Osteoblast (primary cell): ENCODE results near the gene NPAS1. TPM values are rescaled to one million over a fixed set of nuclear protein-coding genes. Genes with fewer than 3 reads are reported as not detected.
A peak's percentile ranks its signal among the peaks of the same experiment; 100 is the strongest.

ENCODE experiments used
- DNase-seq: peaks from one replicate; pipeline ENCODE4 v3.0.0; 2011; ENCODE audit warnings: low spot score, mixed read lengths; ENCODE audit not compliant: insufficient read length; ENCODE audit errors: missing footprints
- H2AFZ ChIP-seq: 2 replicates; pipeline ENCODE4 v1.6.0; 2011; ENCODE audit warnings: mild to moderate bottlenecking, low read length
- H3K27ac ChIP-seq: 2 replicates; pipeline ENCODE4 v1.5.1; 2011; ENCODE audit warnings: mild to moderate bottlenecking, low read depth, low read length, moderate library complexity
- H3K27me3 ChIP-seq: 2 replicates; pipeline ENCODE4 v1.6.0; 2012; ENCODE audit warnings: mild to moderate bottlenecking, control low read depth, inconsistent platforms, low read length, moderate library complexity; ENCODE audit not compliant: insufficient read depth
- H3K36me3 ChIP-seq: 2 replicates; pipeline ENCODE4 v1.5.1; 2011; ENCODE audit warnings: mild to moderate bottlenecking, low read length, control low read depth, moderate library complexity; ENCODE audit not compliant: insufficient read depth
- H3K4me1 ChIP-seq: 2 replicates; pipeline ENCODE4 v1.5.1; 2011; ENCODE audit warnings: mild to moderate bottlenecking, low read length, control low read depth, moderate library complexity; ENCODE audit not compliant: insufficient read depth
- H3K4me2 ChIP-seq: 2 replicates; pipeline ENCODE4 v1.6.0; 2011; ENCODE audit warnings: mild to moderate bottlenecking, low read length; ENCODE audit not compliant: insufficient read depth
- H3K4me3 ChIP-seq: fragments of 200-600 bp; sonication (generic); 3 replicates; pipeline ENCODE4 v1.5.1; 2012; ENCODE audit warnings: mild to moderate bottlenecking, low read length, inconsistent platforms; ENCODE audit not compliant: insufficient read depth
- H3K79me2 ChIP-seq: 2 replicates; pipeline ENCODE4 v1.6.0; 2012; ENCODE audit warnings: mild to moderate bottlenecking, low read length, control low read depth, inconsistent platforms; ENCODE audit not compliant: insufficient read depth
- H3K9me3 ChIP-seq: 2 replicates; pipeline ENCODE4 v1.5.1; 2011; ENCODE audit warnings: low read depth, low read length, control low read depth
- H4K20me1 ChIP-seq: 2 replicates; pipeline ENCODE4 v1.6.0; 2012; ENCODE audit warnings: mild to moderate bottlenecking, low read length, control low read depth; ENCODE audit not compliant: insufficient read depth
- total RNA-seq: library from RNA; depleted of rRNA; stranded (reverse); fragments of >200 nt; gene quantifications from 2 replicates; pipeline ENCODE4 v1.2.3, GENCODE V29; 2012
- TF ChIP-seq, protein P1 (sequence below): IDR thresholded peaks from 2 replicates; pipeline ENCODE4 v1.5.1; 2011; ENCODE audit warnings: mild to moderate bottlenecking, low read depth, low read length, moderate library complexity; ENCODE audit errors: extremely low read depth

NPAS1 gene
- total RNA-seq, 1 donor, result 0.72 TPM

DNA sequence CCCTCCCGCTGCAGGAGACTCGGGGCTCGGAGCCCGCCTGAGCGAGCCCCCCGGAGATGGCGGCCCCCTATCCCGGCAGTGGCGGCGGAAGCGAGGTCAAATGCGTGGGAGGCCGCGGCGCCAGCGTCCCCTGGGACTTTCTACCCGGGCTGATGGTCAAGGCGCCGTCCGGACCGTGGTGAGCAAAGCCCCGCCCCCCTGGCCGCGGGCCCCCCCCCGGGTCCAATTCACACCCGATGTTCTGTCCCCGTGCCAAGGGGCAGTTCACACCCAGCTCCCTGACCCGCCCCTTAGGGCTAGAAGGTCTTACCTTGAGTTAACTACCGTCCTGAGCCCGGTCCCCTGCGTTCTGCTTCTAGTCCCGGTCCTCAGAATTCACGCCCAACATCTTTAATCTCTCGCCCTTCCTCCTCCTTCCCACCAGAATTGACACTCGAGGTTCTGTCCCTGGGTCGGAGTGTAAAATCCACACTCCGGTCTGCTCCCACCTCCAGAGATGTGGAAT lies 1.4 kb downstream of the NPAS1 start:
- peak; percentile 93 for DNase-seq

DNA sequence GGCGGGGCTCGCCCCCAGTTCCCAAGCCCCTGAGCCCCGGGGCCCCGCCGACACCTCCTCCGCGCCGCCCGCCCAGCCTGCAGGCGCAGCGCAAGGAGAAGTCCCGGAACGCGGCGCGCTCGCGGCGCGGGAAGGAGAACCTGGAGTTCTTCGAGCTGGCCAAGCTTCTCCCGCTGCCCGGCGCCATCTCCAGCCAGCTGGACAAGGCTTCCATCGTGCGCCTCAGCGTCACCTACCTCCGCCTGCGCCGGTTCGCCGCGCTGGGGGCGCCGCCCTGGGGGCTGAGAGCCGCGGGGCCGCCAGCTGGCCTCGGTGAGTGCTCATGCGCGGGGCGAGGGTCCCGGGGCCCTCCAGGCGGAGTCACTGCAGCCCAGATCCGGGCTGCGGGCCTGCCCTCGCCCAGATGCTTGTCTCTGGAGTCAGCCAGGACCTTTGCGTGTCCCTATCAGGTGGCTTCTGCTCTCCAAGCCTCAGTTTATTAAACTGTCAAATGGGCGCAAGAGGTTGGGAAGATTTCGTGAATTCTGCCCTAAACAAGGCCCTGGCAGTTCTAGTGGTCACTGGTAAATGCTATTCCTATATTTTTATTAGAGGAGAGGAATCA lies 2.0 kb downstream of the NPAS1 start:
- Histone ChIP-seq H4K20me1 (no peaks in the 10 kb centered on the region), H2AFZ (no peak overlapping the region)

More for the DNA sequence above, 1.4 kb downstream of the NPAS1 start:
- peaks cover 3% of the 10 kb centered on the region for H3K4me1 ChIP-seq
- TF ChIP-seq, protein P1, sequence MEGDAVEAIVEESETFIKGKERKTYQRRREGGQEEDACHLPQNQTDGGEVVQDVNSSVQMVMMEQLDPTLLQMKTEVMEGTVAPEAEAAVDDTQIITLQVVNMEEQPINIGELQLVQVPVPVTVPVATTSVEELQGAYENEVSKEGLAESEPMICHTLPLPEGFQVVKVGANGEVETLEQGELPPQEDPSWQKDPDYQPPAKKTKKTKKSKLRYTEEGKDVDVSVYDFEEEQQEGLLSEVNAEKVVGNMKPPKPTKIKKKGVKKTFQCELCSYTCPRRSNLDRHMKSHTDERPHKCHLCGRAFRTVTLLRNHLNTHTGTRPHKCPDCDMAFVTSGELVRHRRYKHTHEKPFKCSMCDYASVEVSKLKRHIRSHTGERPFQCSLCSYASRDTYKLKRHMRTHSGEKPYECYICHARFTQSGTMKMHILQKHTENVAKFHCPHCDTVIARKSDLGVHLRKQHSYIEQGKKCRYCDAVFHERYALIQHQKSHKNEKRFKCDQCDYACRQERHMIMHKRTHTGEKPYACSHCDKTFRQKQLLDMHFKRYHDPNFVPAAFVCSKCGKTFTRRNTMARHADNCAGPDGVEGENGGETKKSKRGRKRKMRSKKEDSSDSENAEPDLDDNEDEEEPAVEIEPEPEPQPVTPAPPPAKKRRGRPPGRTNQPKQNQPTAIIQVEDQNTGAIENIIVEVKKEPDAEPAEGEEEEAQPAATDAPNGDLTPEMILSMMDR, result no peak
- H3K4me3 ChIP-seq, result peak overlapping the region; percentile 69
- H3K79me2 ChIP-seq, result no peaks in the 10 kb centered on the region
- H3K27me3 ChIP-seq, result peaks cover 4% of the 10 kb centered on the region
- H2AFZ ChIP-seq, result peak overlapping the region; percentile 15
- H3K4me2 ChIP-seq, result peak overlapping the region; percentile 84
- no peak overlapping the region for H3K27ac ChIP-seq
- H3K36me3 ChIP-seq, result no peaks in the 10 kb centered on the region
- no peaks in the 10 kb centered on the region for H4K20me1 ChIP-seq
- no peaks in the 10 kb centered on the region for H3K9me3 ChIP-seq

DNA sequence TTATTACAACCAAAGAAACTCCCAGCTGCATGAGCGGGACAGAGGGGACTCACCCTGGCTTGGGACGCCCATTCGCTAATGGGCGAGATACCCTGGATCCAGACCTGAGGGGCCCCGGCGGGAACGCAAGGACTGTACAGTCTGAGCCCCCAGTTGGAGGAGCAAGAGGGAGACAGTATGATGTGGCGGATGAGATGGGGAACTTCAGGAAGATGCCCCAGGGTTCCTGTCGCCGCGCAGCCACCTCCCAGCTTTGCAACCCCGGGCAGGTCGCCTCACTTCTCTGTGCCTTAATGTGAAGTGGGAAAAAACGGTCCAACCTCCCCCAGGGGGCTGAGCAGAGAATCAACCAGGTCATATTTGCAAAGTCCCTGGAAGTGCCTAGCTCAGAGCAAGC lies 2.5 kb downstream of the NPAS1 start:
- no peak overlapping the region for H2AFZ ChIP-seq
- H3K27me3 ChIP-seq, result peaks cover 4% of the 10 kb centered on the region
- TF ChIP-seq, protein P1, result no peak
- H3K36me3 ChIP-seq, result no peaks in the 10 kb centered on the region
- no peak overlapping the region for H3K4me3 ChIP-seq
- no peaks in the 10 kb centered on the region for H4K20me1 ChIP-seq
- H3K27ac ChIP-seq, result no peak overlapping the region
- no peaks in the 10 kb centered on the region for H3K9me3 ChIP-seq
- no peak overlapping the region for H3K4me2 ChIP-seq
- H3K79me2 ChIP-seq, result no peaks in the 10 kb centered on the region
- peaks cover 3% of the 10 kb centered on the region for H3K4me1 ChIP-seq
- DNase-seq, result peak; percentile 76

More for the DNA sequence above, 2.0 kb downstream of the NPAS1 start:
- TF ChIP-seq, protein P1, result no peak
- H3K4me1 ChIP-seq, result peaks cover 3% of the 10 kb centered on the region
- no peak overlapping the region for H3K27ac ChIP-seq
- peak overlapping the region; percentile 69 for H3K4me3 ChIP-seq
- peaks cover 4% of the 10 kb centered on the region for H3K27me3 ChIP-seq
- no peaks in the 10 kb centered on the region for H3K36me3 ChIP-seq
- H3K79me2 ChIP-seq, result no peaks in the 10 kb centered on the region
- no peaks in the 10 kb centered on the region for H3K9me3 ChIP-seq
- peak; percentile 81 for DNase-seq
- H3K4me2 ChIP-seq, result peak overlapping the region; percentile 84

DNA sequence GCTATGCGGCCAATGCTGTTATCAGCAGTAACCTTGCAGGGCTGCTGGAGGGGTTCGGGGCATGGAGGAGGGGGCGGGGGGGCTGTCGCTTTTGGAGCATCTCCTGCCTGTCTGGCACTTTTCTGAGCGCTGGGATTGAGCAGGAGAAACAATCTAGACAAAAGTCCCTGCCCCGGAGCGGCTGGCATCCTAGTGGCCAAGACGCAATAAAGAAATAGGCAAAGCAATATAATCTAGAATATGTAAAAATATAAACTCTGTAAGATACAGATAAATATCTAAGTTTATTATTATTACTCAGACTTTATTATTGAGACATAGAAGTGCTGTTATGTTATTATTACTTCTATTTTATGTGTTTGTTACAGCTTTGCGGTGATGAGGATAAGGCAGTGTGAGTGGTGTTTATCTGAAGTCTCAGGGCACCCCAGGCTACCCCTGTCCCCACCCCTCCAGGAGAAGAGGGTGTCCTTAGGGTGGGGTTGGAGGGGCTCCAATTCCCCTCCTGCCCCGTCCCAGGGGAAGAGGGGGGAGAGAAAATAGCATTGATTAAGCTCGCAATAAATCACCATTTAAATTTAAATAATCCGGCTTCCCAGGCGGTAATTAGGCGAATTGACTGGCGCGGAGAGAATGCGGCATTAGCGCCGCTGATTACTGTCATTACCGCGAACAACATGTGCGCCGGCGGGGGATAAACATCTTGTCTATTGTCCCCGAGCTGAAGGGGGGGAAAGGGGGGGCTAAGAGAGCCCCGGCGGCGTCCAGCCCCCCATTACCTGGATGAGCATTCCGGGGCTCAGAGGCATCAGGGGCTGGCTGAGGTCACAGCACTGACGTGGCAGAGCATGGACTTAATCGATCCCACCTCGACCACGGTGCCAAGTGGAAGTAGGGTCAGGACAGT lies 3.2 kb downstream of the NPAS1 start:
- H3K36me3 ChIP-seq, result no peaks in the 10 kb centered on the region
- peaks cover 4% of the 10 kb centered on the region for H3K27me3 ChIP-seq

More for the DNA sequence above, 3.2 kb downstream of the NPAS1 start:
- no peaks in the 10 kb centered on the region for H4K20me1 ChIP-seq
- no peak overlapping the region for H3K4me3 ChIP-seq
- TF ChIP-seq, protein P1, result no peak
- H3K9me3 ChIP-seq, result no peaks in the 10 kb centered on the region
- peak; percentile 77 for DNase-seq
- no peak overlapping the region for H3K4me2 ChIP-seq
- peaks cover 3% of the 10 kb centered on the region for H3K4me1 ChIP-seq
- no peak overlapping the region for H2AFZ ChIP-seq
- no peaks in the 10 kb centered on the region for H3K79me2 ChIP-seq
- no peak overlapping the region for H3K27ac ChIP-seq
